Measurements from ENCODE around the gene TCF3. TPM values are rescaled to one million over a fixed set of nuclear protein-coding genes. Genes with fewer than 3 reads are reported as not detected.

TCF3 gene
- total and polyA plus RNA-seq, 4 donors, result 36.9 to 58.1 (median 45.2) TPM

DNA sequence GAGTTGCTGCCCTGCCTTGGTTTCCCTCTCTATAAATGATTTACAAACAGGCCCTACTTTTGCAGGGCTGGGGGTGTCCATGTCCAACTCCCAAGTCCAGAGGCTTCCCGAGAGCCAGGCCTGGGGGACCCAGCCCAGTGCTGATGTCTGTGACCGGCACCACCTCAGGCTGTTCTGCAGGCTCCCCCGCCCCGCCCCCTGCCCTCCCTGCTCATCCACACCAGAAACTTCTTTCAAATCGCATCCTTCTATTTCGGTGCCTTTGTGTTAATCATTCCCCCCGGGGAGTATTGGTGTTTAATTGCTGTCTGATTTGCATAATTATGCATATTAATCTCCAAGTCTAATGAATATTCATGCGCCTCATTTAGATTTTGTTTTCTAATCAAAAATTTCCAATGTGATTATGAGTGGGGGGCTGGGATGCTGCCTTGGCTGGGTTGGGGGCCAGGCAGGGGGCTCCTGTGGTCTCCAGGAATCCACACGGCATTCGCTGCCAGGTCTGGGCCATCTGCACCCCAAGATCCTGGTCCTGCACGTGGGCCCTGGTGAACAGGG lies 19.1 kb downstream of the TCF3 start:
- no peaks in the 10 kb centered on the region for H3K9me3 ChIP-seq (ENCODE audit: control insufficient read depth in 4 of 4, insufficient read depth in 3 of 4, low read length in 3 of 4)
- WGBS, 2 donors, result 94 to 95% methylated on average over 11 of the region's 11 CpGs
- H3K27ac ChIP-seq (ENCODE audit: low read depth in 1 of 2, low read length in 1 of 2), result no peak overlapping the region
- H3K36me3 ChIP-seq (ENCODE audit: control insufficient read depth in 4 of 4, insufficient read depth in 4 of 4, low read length in 4 of 4), result peaks cover 0 to 47% (median 16%) of the 10 kb centered on the region in 4 donors
- no peaks in the 10 kb centered on the region for H3K4me1 ChIP-seq (ENCODE audit: control insufficient read depth in 5 of 5, insufficient read depth in 5 of 5, low read length in 5 of 5)
- ATAC-seq (ENCODE audit: insufficient read depth, low FRiP score) (no peak), DNase-seq (no peak)
- H3K9ac ChIP-seq (ENCODE audit: insufficient read depth in 1 of 2, low read length in 2 of 2), result no peak overlapping the region
- no peaks in the 10 kb centered on the region for H3K27me3 ChIP-seq (ENCODE audit: control insufficient read depth in 3 of 3, insufficient read depth in 3 of 3, low read length in 2 of 3)
- H3K4me3 ChIP-seq, result no peak overlapping the region
- TF ChIP-seq, protein P1, sequence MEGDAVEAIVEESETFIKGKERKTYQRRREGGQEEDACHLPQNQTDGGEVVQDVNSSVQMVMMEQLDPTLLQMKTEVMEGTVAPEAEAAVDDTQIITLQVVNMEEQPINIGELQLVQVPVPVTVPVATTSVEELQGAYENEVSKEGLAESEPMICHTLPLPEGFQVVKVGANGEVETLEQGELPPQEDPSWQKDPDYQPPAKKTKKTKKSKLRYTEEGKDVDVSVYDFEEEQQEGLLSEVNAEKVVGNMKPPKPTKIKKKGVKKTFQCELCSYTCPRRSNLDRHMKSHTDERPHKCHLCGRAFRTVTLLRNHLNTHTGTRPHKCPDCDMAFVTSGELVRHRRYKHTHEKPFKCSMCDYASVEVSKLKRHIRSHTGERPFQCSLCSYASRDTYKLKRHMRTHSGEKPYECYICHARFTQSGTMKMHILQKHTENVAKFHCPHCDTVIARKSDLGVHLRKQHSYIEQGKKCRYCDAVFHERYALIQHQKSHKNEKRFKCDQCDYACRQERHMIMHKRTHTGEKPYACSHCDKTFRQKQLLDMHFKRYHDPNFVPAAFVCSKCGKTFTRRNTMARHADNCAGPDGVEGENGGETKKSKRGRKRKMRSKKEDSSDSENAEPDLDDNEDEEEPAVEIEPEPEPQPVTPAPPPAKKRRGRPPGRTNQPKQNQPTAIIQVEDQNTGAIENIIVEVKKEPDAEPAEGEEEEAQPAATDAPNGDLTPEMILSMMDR (IDR thresholded peaks at IDR 0.05; ENCODE audit: control extremely low read depth, extremely low read depth), result no peak

GRCh38 chr19:1632462-1633268 lies 19.8 kb downstream of the TCF3 start:
- Histone ChIP-seq H3K9me3 (ENCODE audit: control insufficient read depth in 4 of 4, insufficient read depth in 3 of 4, low read length in 3 of 4) (no peaks in the 10 kb centered on the region), H3K27ac (ENCODE audit: low read depth in 1 of 2, low read length in 1 of 2) (no peak overlapping the region), H3K4me3 (no peak overlapping the region), H3K9ac (ENCODE audit: insufficient read depth in 1 of 2, low read length in 2 of 2) (no peak overlapping the region), H3K27me3 (ENCODE audit: control insufficient read depth in 3 of 3, insufficient read depth in 3 of 3, low read length in 2 of 3) (no peaks in the 10 kb centered on the region), H3K36me3 (ENCODE audit: control insufficient read depth in 4 of 4, insufficient read depth in 4 of 4, low read length in 4 of 4) (peaks cover 0 to 47% (median 11%) of the 10 kb centered on the region in 4 donors), H3K4me1 (ENCODE audit: control insufficient read depth in 5 of 5, insufficient read depth in 5 of 5, low read length in 5 of 5) (no peaks in the 10 kb centered on the region)
- WGBS, 2 donors, result 91 to 94% methylated on average over 26 of the region's 26 CpGs
- TF ChIP-seq, protein P1 (IDR thresholded peaks at IDR 0.05; ENCODE audit: control extremely low read depth, extremely low read depth), result no peak
- no peak for DNase-seq
- ATAC-seq (ENCODE audit: insufficient read depth, low FRiP score), result no peak

- Histone ChIP-seq H3K9me3 (ENCODE audit: control insufficient read depth in 4 of 4, insufficient read depth in 3 of 4, low read length in 3 of 4) (no peaks in the 10 kb centered on the region), H3K4me3 (no peak overlapping the region), H3K27ac (ENCODE audit: low read depth in 1 of 2, low read length in 1 of 2) (no peak overlapping the region), H3K4me1 (ENCODE audit: control insufficient read depth in 5 of 5, insufficient read depth in 5 of 5, low read length in 5 of 5) (no peaks in the 10 kb centered on the region), H3K36me3 (ENCODE audit: control insufficient read depth in 4 of 4, insufficient read depth in 4 of 4, low read length in 4 of 4) (peaks cover 0 to 45% (median 7%) of the 10 kb centered on the region in 4 donors), H3K9ac (ENCODE audit: insufficient read depth in 1 of 2, low read length in 2 of 2) (no peak overlapping the region), H3K27me3 (ENCODE audit: control insufficient read depth in 3 of 3, insufficient read depth in 3 of 3, low read length in 2 of 3) (no peaks in the 10 kb centered on the region)
- TF ChIP-seq, protein P1 (IDR thresholded peaks at IDR 0.05; ENCODE audit: control extremely low read depth, extremely low read depth), result no peak
- WGBS, 2 donors, result 94% methylated on average over 31 of the region's 31 CpGs
- DNase-seq (no peak), ATAC-seq (ENCODE audit: insufficient read depth, low FRiP score) (no peak)
These were observed 20.8 kb downstream of the TCF3 start for GRCh38 chr19:1631557-1632100.
